ENCODE data around the gene ERC2.

ERC2 gene

GRCh38 chr3:55724407-55724784, 743.9 kb downstream of the ERC2 start:
- no peaks in the 10 kb centered on the region for H3K4me1 ChIP-seq (ENCODE audit: insufficient read depth, low read length)
- H3K27me3 ChIP-seq (ENCODE audit: control insufficient read depth in 1 of 2, insufficient read depth in 2 of 2, low read length in 2 of 2), result no peaks in the 10 kb centered on the region
- no peaks in the 10 kb centered on the region for H3K36me3 ChIP-seq (ENCODE audit: insufficient read depth, low read length)
- no peak overlapping the region for H3K27ac ChIP-seq (ENCODE audit: low read depth, low read length)
- no peak overlapping the region for H3K4me3 ChIP-seq (ENCODE audit: low read depth in 1 of 2, low read length in 2 of 2)
- no peak overlapping the region for H3K9ac ChIP-seq (ENCODE audit: low read length)
- no peaks in the 10 kb centered on the region for H3K9me3 ChIP-seq (ENCODE audit: low read length)

- no peaks in the 10 kb centered on the region for H3K4me1 ChIP-seq (ENCODE audit: insufficient read depth, low read length)
Measured at GRCh38 chr3:55723653-55724406, 744.4 kb downstream of the ERC2 start.

DNA sequence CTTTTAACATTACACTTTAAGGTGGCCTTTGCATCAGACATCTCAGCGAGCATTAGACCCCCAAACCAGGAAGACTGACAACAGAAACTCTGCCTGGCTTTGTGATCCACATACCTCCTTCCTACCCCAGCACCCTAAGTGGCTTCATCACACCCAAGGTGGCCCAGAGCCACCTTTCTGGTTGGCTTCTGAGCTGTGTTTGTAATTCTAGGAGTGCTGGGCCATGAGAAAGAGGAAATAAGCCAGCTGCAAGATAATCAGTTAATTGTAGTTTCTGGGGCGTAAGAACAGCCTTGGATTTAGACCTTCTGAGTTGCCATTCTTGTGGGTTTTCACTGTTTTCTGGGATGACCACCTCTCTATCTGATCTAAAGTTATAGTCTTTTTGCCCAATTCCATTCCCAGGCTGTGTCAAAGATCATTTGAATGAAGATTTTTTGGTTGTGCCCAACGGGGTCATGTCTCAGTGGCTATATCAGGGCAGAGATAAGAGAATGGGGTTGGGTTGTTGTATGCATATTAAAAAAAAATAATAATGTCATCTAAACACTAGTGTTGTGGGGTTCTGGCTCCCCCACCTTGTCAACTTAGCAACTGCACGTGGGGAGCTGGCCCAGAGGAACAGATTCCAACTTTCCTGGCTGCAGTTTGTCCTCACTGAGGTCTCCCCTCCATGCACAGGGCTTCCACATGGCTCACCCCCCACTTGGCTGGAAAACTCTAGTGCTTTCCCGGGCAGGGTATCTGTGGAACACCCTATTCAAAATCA, 746.4 kb downstream of the ERC2 start:
- H3K9me3 ChIP-seq (ENCODE audit: low read length), result no peaks in the 10 kb centered on the region
- no peak overlapping the region for H3K27ac ChIP-seq (ENCODE audit: low read depth, low read length)
- H3K9ac ChIP-seq (ENCODE audit: low read length), result no peak overlapping the region
- H3K4me3 ChIP-seq (ENCODE audit: low read depth in 1 of 2, low read length in 2 of 2), result no peak overlapping the region
- H3K36me3 ChIP-seq (ENCODE audit: insufficient read depth, low read length), result no peaks in the 10 kb centered on the region
- H3K27me3 ChIP-seq (ENCODE audit: control insufficient read depth in 1 of 2, insufficient read depth in 2 of 2, low read length in 2 of 2), result no peaks in the 10 kb centered on the region
- H3K4me1 ChIP-seq (ENCODE audit: insufficient read depth, low read length), result no peaks in the 10 kb centered on the region

More at GRCh38 chr3:55723653-55724406, 744.4 kb downstream of the ERC2 start:
- no peaks in the 10 kb centered on the region for H3K36me3 ChIP-seq (ENCODE audit: insufficient read depth, low read length)
- H3K9ac ChIP-seq (ENCODE audit: low read length), result no peak overlapping the region
- no peak overlapping the region for H3K4me3 ChIP-seq (ENCODE audit: low read depth in 1 of 2, low read length in 2 of 2)
- H3K27me3 ChIP-seq (ENCODE audit: control insufficient read depth in 1 of 2, insufficient read depth in 2 of 2, low read length in 2 of 2), result no peaks in the 10 kb centered on the region
- H3K27ac ChIP-seq (ENCODE audit: low read depth, low read length), result no peak overlapping the region
- no peaks in the 10 kb centered on the region for H3K9me3 ChIP-seq (ENCODE audit: low read length)

DNA sequence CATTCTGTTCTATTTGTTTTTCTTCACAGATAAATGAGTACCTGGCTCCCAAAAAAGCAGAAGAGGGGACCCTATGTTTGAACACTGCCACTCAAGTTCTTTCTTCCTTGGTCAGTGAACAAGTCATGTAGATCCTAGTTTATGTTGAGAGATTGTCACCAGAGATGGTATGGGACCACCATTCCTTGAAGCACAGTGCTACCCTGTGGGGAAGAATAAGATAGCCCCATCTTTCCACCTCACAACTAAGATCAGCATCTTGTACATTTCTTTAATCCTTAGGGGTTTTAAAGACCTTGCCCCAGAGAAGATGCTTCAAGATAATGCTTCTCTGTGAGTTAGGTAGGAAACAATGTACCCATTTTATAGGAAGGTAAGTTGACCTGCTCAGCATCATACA, 747.7 kb downstream of the ERC2 start:
- Histone ChIP-seq H3K27ac (ENCODE audit: low read depth, low read length) (no peak overlapping the region), H3K4me3 (ENCODE audit: low read depth in 1 of 2, low read length in 2 of 2) (no peak overlapping the region), H3K9ac (ENCODE audit: low read length) (no peak overlapping the region), H3K9me3 (ENCODE audit: low read length) (no peaks in the 10 kb centered on the region), H3K27me3 (ENCODE audit: control insufficient read depth in 1 of 2, insufficient read depth in 2 of 2, low read length in 2 of 2) (no peaks in the 10 kb centered on the region), H3K36me3 (ENCODE audit: insufficient read depth, low read length) (no peaks in the 10 kb centered on the region), H3K4me1 (ENCODE audit: insufficient read depth, low read length) (no peaks in the 10 kb centered on the region)

GRCh38 chr3:55719508-55719907, 748.8 kb downstream of the ERC2 start:
- no peaks in the 10 kb centered on the region for H3K9me3 ChIP-seq (ENCODE audit: low read length)
- H3K36me3 ChIP-seq (ENCODE audit: insufficient read depth, low read length), result no peaks in the 10 kb centered on the region
- no peaks in the 10 kb centered on the region for H3K27me3 ChIP-seq (ENCODE audit: control insufficient read depth in 1 of 2, insufficient read depth in 2 of 2, low read length in 2 of 2)
- H3K9ac ChIP-seq (ENCODE audit: low read length), result no peak overlapping the region
- no peak overlapping the region for H3K4me3 ChIP-seq (ENCODE audit: low read depth in 1 of 2, low read length in 2 of 2)
- H3K27ac ChIP-seq (ENCODE audit: low read depth, low read length), result no peak overlapping the region
- no peaks in the 10 kb centered on the region for H3K4me1 ChIP-seq (ENCODE audit: insufficient read depth, low read length)

GRCh38 chr3:55719006-55719405, 749.3 kb downstream of the ERC2 start:
- H3K4me3 ChIP-seq (ENCODE audit: low read depth in 1 of 2, low read length in 2 of 2), result no peak overlapping the region
- no peak overlapping the region for H3K9ac ChIP-seq (ENCODE audit: low read length)
- H3K27ac ChIP-seq (ENCODE audit: low read depth, low read length), result no peak overlapping the region
- H3K27me3 ChIP-seq (ENCODE audit: control insufficient read depth in 1 of 2, insufficient read depth in 2 of 2, low read length in 2 of 2), result no peaks in the 10 kb centered on the region
- H3K9me3 ChIP-seq (ENCODE audit: low read length), result no peaks in the 10 kb centered on the region
- no peaks in the 10 kb centered on the region for H3K36me3 ChIP-seq (ENCODE audit: insufficient read depth, low read length)
- no peaks in the 10 kb centered on the region for H3K4me1 ChIP-seq (ENCODE audit: insufficient read depth, low read length)

DNA sequence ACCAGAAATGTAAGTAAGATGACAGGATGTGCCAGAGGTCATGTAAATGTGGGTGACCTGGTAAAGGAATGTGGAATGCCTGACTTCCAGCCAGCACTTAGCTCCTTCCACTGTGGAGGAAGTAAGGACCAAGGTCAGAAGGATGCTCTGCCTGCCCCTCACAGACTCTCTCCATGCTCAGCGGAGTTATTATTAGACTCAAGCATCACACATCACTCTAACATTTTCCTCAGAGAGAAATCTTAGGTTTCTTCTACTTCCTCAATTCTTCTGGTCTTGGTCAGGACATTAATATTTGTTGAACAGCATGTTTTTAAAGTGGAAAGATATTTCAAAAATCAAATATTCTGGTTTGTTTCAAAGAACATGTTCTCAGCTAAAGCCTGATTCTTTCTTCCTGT, 749.7 kb downstream of the ERC2 start:
- no peak overlapping the region for H3K4me3 ChIP-seq (ENCODE audit: low read depth in 1 of 2, low read length in 2 of 2)
- H3K4me1 ChIP-seq (ENCODE audit: insufficient read depth, low read length), result no peaks in the 10 kb centered on the region
- H3K36me3 ChIP-seq (ENCODE audit: insufficient read depth, low read length), result no peaks in the 10 kb centered on the region
- no peak overlapping the region for H3K9ac ChIP-seq (ENCODE audit: low read length)
- H3K27ac ChIP-seq (ENCODE audit: low read depth, low read length), result no peak overlapping the region
- no peaks in the 10 kb centered on the region for H3K27me3 ChIP-seq (ENCODE audit: control insufficient read depth in 1 of 2, insufficient read depth in 2 of 2, low read length in 2 of 2)
- no peaks in the 10 kb centered on the region for H3K9me3 ChIP-seq (ENCODE audit: low read length)

GRCh38 chr3:55718074-55718473, 750.2 kb downstream of the ERC2 start:
- Histone ChIP-seq H3K9me3 (ENCODE audit: low read length) (no peaks in the 10 kb centered on the region), H3K4me1 (ENCODE audit: insufficient read depth, low read length) (no peaks in the 10 kb centered on the region), H3K27ac (ENCODE audit: low read depth, low read length) (no peak overlapping the region), H3K36me3 (ENCODE audit: insufficient read depth, low read length) (no peaks in the 10 kb centered on the region), H3K4me3 (ENCODE audit: low read depth in 1 of 2, low read length in 2 of 2) (no peak overlapping the region), H3K9ac (ENCODE audit: low read length) (no peak overlapping the region), H3K27me3 (ENCODE audit: control insufficient read depth in 1 of 2, insufficient read depth in 2 of 2, low read length in 2 of 2) (no peaks in the 10 kb centered on the region)

DNA sequence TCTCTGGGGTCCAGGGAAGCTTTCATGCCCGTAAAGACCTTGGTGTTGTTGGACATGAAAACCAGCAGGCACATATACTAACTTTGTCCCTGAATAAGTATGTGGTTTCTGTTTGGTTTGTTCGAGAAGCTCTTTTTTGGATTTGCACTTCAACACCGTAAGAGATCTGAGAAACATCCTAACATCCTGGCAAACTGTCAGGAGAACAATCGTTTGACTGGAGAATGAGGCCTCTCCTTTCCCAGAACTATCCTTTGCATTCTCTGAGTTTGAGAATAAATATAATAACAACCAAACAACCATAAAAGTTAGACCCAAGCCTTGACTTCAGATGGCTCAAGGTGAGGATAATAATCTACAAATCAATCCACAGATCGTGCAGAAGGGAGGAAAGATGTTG, 750.8 kb downstream of the ERC2 start:
- Histone ChIP-seq H3K27ac (ENCODE audit: low read depth, low read length) (no peak overlapping the region), H3K4me1 (ENCODE audit: insufficient read depth, low read length) (no peaks in the 10 kb centered on the region), H3K4me3 (ENCODE audit: low read depth in 1 of 2, low read length in 2 of 2) (no peak overlapping the region), H3K9ac (ENCODE audit: low read length) (no peak overlapping the region), H3K27me3 (ENCODE audit: control insufficient read depth in 1 of 2, insufficient read depth in 2 of 2, low read length in 2 of 2) (no peaks in the 10 kb centered on the region), H3K9me3 (ENCODE audit: low read length) (no peaks in the 10 kb centered on the region), H3K36me3 (ENCODE audit: insufficient read depth, low read length) (no peaks in the 10 kb centered on the region)

DNA sequence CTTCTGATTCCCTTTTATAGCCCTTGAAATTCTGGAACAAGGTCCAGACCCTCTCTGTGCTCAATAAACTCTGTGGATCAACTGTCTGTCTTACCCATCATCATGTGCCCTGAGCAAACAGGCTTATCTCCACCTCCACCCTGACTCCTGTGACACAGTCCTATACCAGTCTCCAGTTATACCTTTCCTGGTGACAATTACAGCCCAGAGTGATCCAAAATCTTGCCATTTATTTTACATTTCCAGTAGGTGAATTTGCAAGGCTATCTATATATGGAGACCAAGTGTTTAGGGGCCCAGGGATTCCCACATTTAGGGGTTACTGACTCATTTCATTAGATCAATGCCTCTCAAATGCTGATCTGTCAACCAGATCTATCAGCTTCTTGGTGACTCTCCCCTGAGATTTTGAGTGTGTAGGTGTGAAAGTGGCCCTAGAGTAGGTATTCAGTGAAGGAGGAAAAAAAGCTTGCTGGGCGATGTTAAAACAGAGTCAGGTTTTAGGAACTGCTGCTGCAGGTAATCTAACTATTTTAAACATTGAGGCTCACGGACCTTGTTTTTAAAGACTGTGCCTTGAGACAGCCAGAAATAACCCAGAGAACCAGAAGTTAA, 751.5 kb downstream of the ERC2 start:
- Histone ChIP-seq H3K27me3 (ENCODE audit: control insufficient read depth in 1 of 2, insufficient read depth in 2 of 2, low read length in 2 of 2) (no peaks in the 10 kb centered on the region), H3K9ac (ENCODE audit: low read length) (no peak overlapping the region), H3K4me1 (ENCODE audit: insufficient read depth, low read length) (no peaks in the 10 kb centered on the region), H3K27ac (ENCODE audit: low read depth, low read length) (no peak overlapping the region), H3K36me3 (ENCODE audit: insufficient read depth, low read length) (no peaks in the 10 kb centered on the region), H3K4me3 (ENCODE audit: low read depth in 1 of 2, low read length in 2 of 2) (no peak overlapping the region), H3K9me3 (ENCODE audit: low read length) (no peaks in the 10 kb centered on the region)

GRCh38 chr3:55716044-55716443, 752.2 kb downstream of the ERC2 start:
- H3K4me3 ChIP-seq (ENCODE audit: low read depth in 1 of 2, low read length in 2 of 2), result no peak overlapping the region
- no peaks in the 10 kb centered on the region for H3K4me1 ChIP-seq (ENCODE audit: insufficient read depth, low read length)
- H3K36me3 ChIP-seq (ENCODE audit: insufficient read depth, low read length), result no peaks in the 10 kb centered on the region
- H3K27ac ChIP-seq (ENCODE audit: low read depth, low read length), result no peak overlapping the region
- no peaks in the 10 kb centered on the region for H3K9me3 ChIP-seq (ENCODE audit: low read length)
- H3K9ac ChIP-seq (ENCODE audit: low read length), result no peak overlapping the region
- no peaks in the 10 kb centered on the region for H3K27me3 ChIP-seq (ENCODE audit: control insufficient read depth in 1 of 2, insufficient read depth in 2 of 2, low read length in 2 of 2)

Measured in muscle layer of colon (tissue), 2 donors.